ENCODE results near the gene TOLLIP.

DNA sequence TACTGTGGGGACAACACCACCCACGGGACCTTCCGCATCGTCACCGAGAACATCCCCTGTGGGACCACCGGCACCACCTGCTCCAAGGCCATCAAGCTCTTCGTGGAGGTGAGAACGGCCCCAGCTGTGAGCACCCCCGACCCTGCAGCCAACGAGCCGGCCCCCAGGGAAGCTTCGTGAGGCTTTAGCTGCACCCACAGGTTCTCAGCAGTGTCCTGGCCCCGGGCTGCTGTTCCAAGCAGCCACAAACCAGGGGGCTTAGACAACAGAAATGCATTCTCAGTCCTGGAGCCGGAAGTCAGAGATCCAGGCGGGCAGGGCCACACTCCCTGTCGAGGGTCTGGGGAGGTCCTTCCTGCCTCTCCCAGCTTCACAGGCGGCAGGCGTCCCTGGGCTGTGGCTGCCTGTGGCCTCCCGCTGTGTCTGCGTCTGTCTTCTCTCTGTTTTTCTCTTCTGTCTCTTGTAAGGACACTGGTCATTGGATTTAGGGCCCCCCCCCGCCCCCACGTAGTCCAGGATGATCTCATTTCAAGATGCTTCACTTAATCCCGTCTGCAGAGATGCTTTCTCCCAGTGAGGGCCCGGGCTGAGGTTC lies 74.0 kb downstream of the TOLLIP start:
- TF ChIP-seq, protein P1, sequence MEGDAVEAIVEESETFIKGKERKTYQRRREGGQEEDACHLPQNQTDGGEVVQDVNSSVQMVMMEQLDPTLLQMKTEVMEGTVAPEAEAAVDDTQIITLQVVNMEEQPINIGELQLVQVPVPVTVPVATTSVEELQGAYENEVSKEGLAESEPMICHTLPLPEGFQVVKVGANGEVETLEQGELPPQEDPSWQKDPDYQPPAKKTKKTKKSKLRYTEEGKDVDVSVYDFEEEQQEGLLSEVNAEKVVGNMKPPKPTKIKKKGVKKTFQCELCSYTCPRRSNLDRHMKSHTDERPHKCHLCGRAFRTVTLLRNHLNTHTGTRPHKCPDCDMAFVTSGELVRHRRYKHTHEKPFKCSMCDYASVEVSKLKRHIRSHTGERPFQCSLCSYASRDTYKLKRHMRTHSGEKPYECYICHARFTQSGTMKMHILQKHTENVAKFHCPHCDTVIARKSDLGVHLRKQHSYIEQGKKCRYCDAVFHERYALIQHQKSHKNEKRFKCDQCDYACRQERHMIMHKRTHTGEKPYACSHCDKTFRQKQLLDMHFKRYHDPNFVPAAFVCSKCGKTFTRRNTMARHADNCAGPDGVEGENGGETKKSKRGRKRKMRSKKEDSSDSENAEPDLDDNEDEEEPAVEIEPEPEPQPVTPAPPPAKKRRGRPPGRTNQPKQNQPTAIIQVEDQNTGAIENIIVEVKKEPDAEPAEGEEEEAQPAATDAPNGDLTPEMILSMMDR (tag by site-specific recombination; IDR thresholded peaks at IDR 0.05): no peak
- TF ChIP-seq, protein P2, sequence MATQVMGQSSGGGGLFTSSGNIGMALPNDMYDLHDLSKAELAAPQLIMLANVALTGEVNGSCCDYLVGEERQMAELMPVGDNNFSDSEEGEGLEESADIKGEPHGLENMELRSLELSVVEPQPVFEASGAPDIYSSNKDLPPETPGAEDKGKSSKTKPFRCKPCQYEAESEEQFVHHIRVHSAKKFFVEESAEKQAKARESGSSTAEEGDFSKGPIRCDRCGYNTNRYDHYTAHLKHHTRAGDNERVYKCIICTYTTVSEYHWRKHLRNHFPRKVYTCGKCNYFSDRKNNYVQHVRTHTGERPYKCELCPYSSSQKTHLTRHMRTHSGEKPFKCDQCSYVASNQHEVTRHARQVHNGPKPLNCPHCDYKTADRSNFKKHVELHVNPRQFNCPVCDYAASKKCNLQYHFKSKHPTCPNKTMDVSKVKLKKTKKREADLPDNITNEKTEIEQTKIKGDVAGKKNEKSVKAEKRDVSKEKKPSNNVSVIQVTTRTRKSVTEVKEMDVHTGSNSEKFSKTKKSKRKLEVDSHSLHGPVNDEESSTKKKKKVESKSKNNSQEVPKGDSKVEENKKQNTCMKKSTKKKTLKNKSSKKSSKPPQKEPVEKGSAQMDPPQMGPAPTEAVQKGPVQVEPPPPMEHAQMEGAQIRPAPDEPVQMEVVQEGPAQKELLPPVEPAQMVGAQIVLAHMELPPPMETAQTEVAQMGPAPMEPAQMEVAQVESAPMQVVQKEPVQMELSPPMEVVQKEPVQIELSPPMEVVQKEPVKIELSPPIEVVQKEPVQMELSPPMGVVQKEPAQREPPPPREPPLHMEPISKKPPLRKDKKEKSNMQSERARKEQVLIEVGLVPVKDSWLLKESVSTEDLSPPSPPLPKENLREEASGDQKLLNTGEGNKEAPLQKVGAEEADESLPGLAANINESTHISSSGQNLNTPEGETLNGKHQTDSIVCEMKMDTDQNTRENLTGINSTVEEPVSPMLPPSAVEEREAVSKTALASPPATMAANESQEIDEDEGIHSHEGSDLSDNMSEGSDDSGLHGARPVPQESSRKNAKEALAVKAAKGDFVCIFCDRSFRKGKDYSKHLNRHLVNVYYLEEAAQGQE (tag by site-specific recombination; IDR thresholded peaks at IDR 0.05): no peak
- no peak for TF ChIP-seq HOXA7 (CRISPR knock-in tag; IDR thresholded peaks at IDR 0.05; ENCODE audit: borderline replicate concordance)
- TF ChIP-seq ZNF843 (tag by site-specific recombination; IDR thresholded peaks at IDR 0.05): no peak
- TF ChIP-seq MYNN (tag by site-specific recombination; IDR thresholded peaks at IDR 0.05; ENCODE audit: borderline replicate concordance): no peak
- no peak for TF ChIP-seq ZNF76 (tag by site-specific recombination; IDR thresholded peaks at IDR 0.05; ENCODE audit: borderline replicate concordance, low read depth)
- no peak for TF ChIP-seq ZNF776 (tag by site-specific recombination; IDR thresholded peaks at IDR 0.05; ENCODE audit: borderline replicate concordance)
- TF ChIP-seq, protein P3, sequence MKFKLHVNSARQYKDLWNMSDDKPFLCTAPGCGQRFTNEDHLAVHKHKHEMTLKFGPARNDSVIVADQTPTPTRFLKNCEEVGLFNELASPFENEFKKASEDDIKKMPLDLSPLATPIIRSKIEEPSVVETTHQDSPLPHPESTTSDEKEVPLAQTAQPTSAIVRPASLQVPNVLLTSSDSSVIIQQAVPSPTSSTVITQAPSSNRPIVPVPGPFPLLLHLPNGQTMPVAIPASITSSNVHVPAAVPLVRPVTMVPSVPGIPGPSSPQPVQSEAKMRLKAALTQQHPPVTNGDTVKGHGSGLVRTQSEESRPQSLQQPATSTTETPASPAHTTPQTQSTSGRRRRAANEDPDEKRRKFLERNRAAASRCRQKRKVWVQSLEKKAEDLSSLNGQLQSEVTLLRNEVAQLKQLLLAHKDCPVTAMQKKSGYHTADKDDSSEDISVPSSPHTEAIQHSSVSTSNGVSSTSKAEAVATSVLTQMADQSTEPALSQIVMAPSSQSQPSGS (tag by site-specific recombination; IDR thresholded peaks at IDR 0.05; ENCODE audit: low read depth): no peak
- no peak for TF ChIP-seq ZNF792 (tag by site-specific recombination; IDR thresholded peaks at IDR 0.05)

All from HEK293 (cell line).